SK-N-SH treated with all-trans-retinoic acid at 6 μM for 48 hours (cell line): Measurements from ENCODE around the gene GPR156.

Experiments used
- ATAC-seq: fragments of 200-7000 bp; cut with Tn5 transposase; 3 replicates; pipeline ENCODE4 v1.9.1; 2020; ENCODE audit warnings: mild to moderate bottlenecking, moderate library complexity
- ARNTL ChIP-seq: fragments of 450-650 bp; formaldehyde crosslinking; IDR thresholded peaks from 2 replicates; pipeline ENCODE4 v1.5.0; 2020; ENCODE audit warnings: low read depth, mild to moderate bottlenecking, moderate library complexity, borderline replicate concordance
- BACH2 ChIP-seq: fragments of 250-450 bp; sonication (Bioruptor Pico); IDR thresholded peaks from 2 replicates; pipeline ENCODE4 v1.9.0; 2021; ENCODE audit warnings: mild to moderate bottlenecking, borderline replicate concordance
- CREB5 ChIP-seq: fragments of 250-450 bp; sonication (Bioruptor Pico); IDR thresholded peaks from 2 replicates; pipeline ENCODE4 v1.5.1; 2020; ENCODE audit warnings: low read depth, mild to moderate bottlenecking, moderate library complexity
- CSDC2 ChIP-seq: fragments of 250-450 bp; sonication (Bioruptor Pico); IDR thresholded peaks from 2 replicates; pipeline ENCODE4 v1.5.0; 2020; ENCODE audit warnings: mild to moderate bottlenecking, moderate library complexity
- CSRNP3 ChIP-seq: fragments of 250-450 bp; sonication (Bioruptor Pico); IDR thresholded peaks from 2 replicates; pipeline ENCODE4 v1.5.1; 2021; ENCODE audit warnings: mild to moderate bottlenecking, moderate library complexity
- ESRRG ChIP-seq: fragments of 250-450 bp; sonication (Bioruptor Pico); IDR thresholded peaks from 2 replicates; pipeline ENCODE4 v1.6.1; 2021; ENCODE audit warnings: mild to moderate bottlenecking
- GLIS3 ChIP-seq: fragments of 250-450 bp; sonication (Bioruptor Pico); IDR thresholded peaks from 2 replicates; pipeline ENCODE4 v1.5.0; 2020; ENCODE audit warnings: mild to moderate bottlenecking, moderate library complexity
- ISL1 ChIP-seq: fragments of 250-450 bp; sonication (Bioruptor Pico); IDR thresholded peaks from 2 replicates; pipeline ENCODE4 v2.1.2; 2022; ENCODE audit warnings: mild to moderate bottlenecking, moderate library complexity
- OSR1 ChIP-seq: fragments of 250-450 bp; sonication (Bioruptor Pico); IDR thresholded peaks from 2 replicates; pipeline ENCODE4 v1.8.0; 2022; ENCODE audit warnings: moderate library complexity, mild to moderate bottlenecking, inconsistent platforms
- PATZ1 ChIP-seq: fragments of 250-450 bp; sonication (Bioruptor Pico); IDR thresholded peaks from 2 replicates; pipeline ENCODE4 v1.8.0; 2020; ENCODE audit warnings: mild to moderate bottlenecking, moderate library complexity, borderline replicate concordance
- PPARA ChIP-seq: fragments of 250-450 bp; sonication (Bioruptor Pico); IDR thresholded peaks from 2 replicates; pipeline ENCODE4 v1.5.0; 2020; ENCODE audit warnings: mild to moderate bottlenecking, borderline replicate concordance
- RARB ChIP-seq: fragments of 250-450 bp; sonication (Bioruptor Pico); IDR thresholded peaks from 2 replicates; pipeline ENCODE4 v1.8.0; 2021; ENCODE audit warnings: mild to moderate bottlenecking, moderate library complexity
- SNAI2 ChIP-seq: fragments of 250-450 bp; sonication (Bioruptor Pico); IDR thresholded peaks from 2 replicates; pipeline ENCODE4 v1.5.0; 2020; ENCODE audit warnings: mild to moderate bottlenecking, moderate library complexity
- TCF4 ChIP-seq: fragments of 250-450 bp; sonication (Bioruptor Pico); IDR thresholded peaks from 2 replicates; pipeline ENCODE4 v1.8.0; 2021; ENCODE audit warnings: mild to moderate bottlenecking, moderate library complexity, borderline replicate concordance
- TOX ChIP-seq: fragments of 250-450 bp; sonication (Bioruptor Pico); IDR thresholded peaks from 2 replicates; pipeline ENCODE4 v1.8.0; 2021; ENCODE audit warnings: mild to moderate bottlenecking, moderate library complexity, borderline replicate concordance
- TSHZ2 ChIP-seq: fragments of 250-450 bp; sonication (Bioruptor Pico); IDR thresholded peaks from 2 replicates; pipeline ENCODE4 v1.5.0; 2020; ENCODE audit warnings: mild to moderate bottlenecking, moderate library complexity
- ZC3H10 ChIP-seq: fragments of 250-450 bp; sonication (Bioruptor Pico); IDR thresholded peaks from 2 replicates; pipeline ENCODE4 v1.5.1; 2021; ENCODE audit warnings: mild to moderate bottlenecking, moderate library complexity
- ZFP3 ChIP-seq: fragments of 250-450 bp; sonication (Bioruptor Pico); IDR thresholded peaks from 2 replicates; pipeline ENCODE4 v1.5.0; 2020; ENCODE audit warnings: mild to moderate bottlenecking, moderate library complexity
- ZFP30 ChIP-seq: fragments of 450-650 bp; formaldehyde crosslinking; IDR thresholded peaks from 2 replicates; pipeline ENCODE4 v1.5.0; 2022; ENCODE audit warnings: mild to moderate bottlenecking, moderate library complexity
- ZNF565 ChIP-seq: fragments of 450-650 bp; formaldehyde crosslinking; conservative IDR thresholded peaks from 2 replicates; pipeline ENCODE4 v1.5.0; 2020; ENCODE audit warnings: low read depth, mild to moderate bottlenecking, moderate library complexity
- ZNF70 ChIP-seq: fragments of 450-650 bp; formaldehyde crosslinking; IDR thresholded peaks from 2 replicates; pipeline ENCODE4 v1.5.0; 2020; ENCODE audit warnings: mild to moderate bottlenecking, moderate library complexity
- ZNF8 ChIP-seq: fragments of 450-650 bp; formaldehyde crosslinking; IDR thresholded peaks from 2 replicates; pipeline ENCODE4 v1.5.0; 2020; ENCODE audit warnings: mild to moderate bottlenecking, moderate library complexity

The GPR156 gene

GRCh38 chr3:120193554-120193953 lies 91.5 kb downstream of the GPR156 start:
- ATAC-seq = no peak
- TF ChIP-seq CSRNP3 (CRISPR knock-in tag) (no peak), CSDC2 (CRISPR knock-in tag) (no peak), OSR1 (CRISPR knock-in tag) (no peak), ISL1 (CRISPR knock-in tag) (no peak), ZNF70 (no peak), PPARA (no peak), TSHZ2 (CRISPR knock-in tag) (no peak), PATZ1 (no peak), RARB (CRISPR knock-in tag) (no peak), BACH2 (CRISPR knock-in tag) (no peak), GLIS3 (CRISPR knock-in tag) (no peak), TCF4 (CRISPR knock-in tag) (no peak), ARNTL (CRISPR knock-in tag) (no peak), CREB5 (CRISPR knock-in tag) (no peak), ZNF565 (CRISPR knock-in tag) (no peak), ZNF8 (CRISPR knock-in tag) (no peak)

- TF ChIP-seq CSRNP3 (CRISPR knock-in tag) (no peak), ARNTL (CRISPR knock-in tag) (no peak), ZFP30 (CRISPR knock-in tag) (no peak), PPARA (no peak), ZNF8 (CRISPR knock-in tag) (no peak), GLIS3 (CRISPR knock-in tag) (no peak), RARB (CRISPR knock-in tag) (no peak), ZFP3 (CRISPR knock-in tag) (no peak)
- no peak for ATAC-seq
Observed at GRCh38 chr3:120192579-120192978, 92.4 kb downstream of the GPR156 start.

GRCh38 chr3:120192159-120192558 lies 92.9 kb downstream of the GPR156 start:
- TF ChIP-seq TSHZ2 (CRISPR knock-in tag) (no peak), TCF4 (CRISPR knock-in tag) (no peak), ZNF8 (CRISPR knock-in tag) (no peak), ZNF565 (CRISPR knock-in tag) (no peak), TOX (CRISPR knock-in tag) (no peak), BACH2 (CRISPR knock-in tag) (no peak), ZNF70 (no peak), PPARA (no peak), ARNTL (CRISPR knock-in tag) (no peak), OSR1 (CRISPR knock-in tag) (no peak), RARB (CRISPR knock-in tag) (no peak), ZFP30 (CRISPR knock-in tag) (no peak), SNAI2 (no peak), ESRRG (CRISPR knock-in tag) (no peak), ZC3H10 (CRISPR knock-in tag) (no peak), GLIS3 (CRISPR knock-in tag) (no peak), ISL1 (CRISPR knock-in tag) (no peak), CSDC2 (CRISPR knock-in tag) (no peak)
- ATAC-seq = no peak
